Mucosa of gallbladder (tissue), 1 donor: Measurements from ENCODE around the gene CUL7. TPM values are rescaled to one million over a fixed set of nuclear protein-coding genes. Genes with fewer than 3 reads are reported as not detected.
"Not testable (repeated sequence)": the region's sequence is repeated elsewhere in the genome, so short reads cannot be mapped to it uniquely, and the experiment has no call there.

Experiments used
- DNase-seq: peaks from one replicate; pipeline ENCODE4 v3.0.0-alpha.2; 2020; ENCODE audit warnings: low spot score
- total RNA-seq: library from RNA; stranded (reverse); gene quantifications from one replicate; pipeline ENCODE4 v1.2.1, GENCODE V29; 2021
- donor health status: DM: no; HTN: no; CAD: no.

CUL7 gene
- 29.5 TPM for total RNA-seq

DNA sequence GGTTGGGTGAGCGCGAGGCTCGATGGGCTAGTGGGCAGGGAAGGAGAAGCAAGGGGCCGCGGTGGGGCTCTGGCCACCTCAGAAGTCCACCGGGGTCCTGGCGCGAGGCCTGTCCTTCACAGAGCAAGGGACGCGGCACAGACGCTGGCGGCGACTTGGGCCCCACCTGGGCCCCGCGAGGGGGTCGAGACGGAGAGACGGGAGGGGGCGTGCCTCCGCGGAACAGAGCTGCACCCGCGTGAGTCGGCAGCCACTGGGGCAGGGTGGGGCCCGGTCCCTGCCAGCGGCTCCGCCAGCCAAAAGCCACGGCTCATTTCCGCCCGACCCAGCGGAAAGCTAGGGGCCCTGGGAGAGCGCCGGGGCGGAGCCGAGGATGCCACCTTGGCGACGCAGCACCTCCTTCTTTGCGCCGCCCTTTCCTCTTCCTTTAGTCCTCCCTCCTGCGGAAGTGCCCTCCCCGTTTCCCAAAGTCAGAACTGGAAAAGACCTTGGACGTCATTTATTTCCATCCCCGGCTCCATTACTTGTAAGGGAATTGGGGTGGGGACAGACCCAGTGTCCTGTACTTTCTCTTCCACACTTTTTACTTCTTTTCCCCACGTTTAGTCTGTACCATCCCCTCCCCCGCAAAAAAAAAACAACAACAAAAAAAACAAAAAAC is at the start of gene CUL7:
CUL7 (minus strand) TSS at position 307 of the 661 bp plus-strand sequence. CDS start 1,063 bp downstream, outside the sequence.
- peak; percentile 92 for DNase-seq

DNA sequence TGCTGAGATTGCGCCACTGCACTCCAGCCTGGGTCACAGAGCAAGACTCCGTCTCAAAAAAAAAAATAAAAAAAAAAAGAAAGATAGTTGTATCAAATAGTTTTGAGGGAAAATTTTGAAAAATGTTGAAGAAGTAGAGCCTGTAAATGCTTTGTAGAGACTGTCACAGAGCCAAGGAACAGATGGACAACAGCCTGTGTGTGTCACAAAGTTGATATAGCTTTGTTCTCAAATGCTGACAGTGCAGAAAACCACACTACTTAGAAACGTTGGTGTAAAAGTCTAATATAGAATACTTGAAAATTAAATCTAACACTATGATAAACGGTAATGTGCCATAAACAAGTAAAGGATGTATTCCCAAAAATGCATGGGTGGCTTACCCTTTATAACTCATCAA is 47.8 kb upstream of the CUL7 start:
- no peak for DNase-seq

GRCh38 chr6:43097502-43097901 is 43.9 kb upstream of the CUL7 start:
- no peak for DNase-seq

DNA sequence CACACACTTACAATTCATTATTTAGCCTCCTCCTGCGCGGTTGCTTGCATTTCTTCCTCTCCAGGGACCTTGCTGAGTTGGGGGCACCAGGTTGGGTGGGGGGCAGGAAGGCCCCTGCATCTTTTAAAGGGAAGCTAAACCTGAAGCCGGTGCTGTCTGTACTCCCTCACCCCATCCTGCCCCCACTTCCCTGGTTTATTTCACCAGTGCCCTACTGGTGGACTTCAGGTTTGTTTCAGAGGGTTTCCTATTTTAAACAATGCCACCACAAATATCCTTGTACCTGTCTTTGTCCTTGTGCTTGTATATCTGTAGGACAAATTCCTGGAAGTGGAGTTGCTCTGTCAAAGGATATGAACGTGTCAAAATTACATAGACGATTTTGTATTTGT is 43.4 kb upstream of the CUL7 start:
- no peak for DNase-seq

GRCh38 chr6:43096451-43097097 is 42.9 kb upstream of the CUL7 start:
- no peak for DNase-seq

GRCh38 chr6:43095939-43096338 is 42.3 kb upstream of the CUL7 start:
- no peak for DNase-seq

- DNase-seq: peak; percentile 50
These were observed 40.0 kb upstream of the CUL7 start for GRCh38 chr6:43093436-43094289.

GRCh38 chr6:43092635-43093034 is 39.0 kb upstream of the CUL7 start:
- no peak for DNase-seq

GRCh38 chr6:43091436-43091991 is 37.9 kb upstream of the CUL7 start:
- no peak for DNase-seq

DNA sequence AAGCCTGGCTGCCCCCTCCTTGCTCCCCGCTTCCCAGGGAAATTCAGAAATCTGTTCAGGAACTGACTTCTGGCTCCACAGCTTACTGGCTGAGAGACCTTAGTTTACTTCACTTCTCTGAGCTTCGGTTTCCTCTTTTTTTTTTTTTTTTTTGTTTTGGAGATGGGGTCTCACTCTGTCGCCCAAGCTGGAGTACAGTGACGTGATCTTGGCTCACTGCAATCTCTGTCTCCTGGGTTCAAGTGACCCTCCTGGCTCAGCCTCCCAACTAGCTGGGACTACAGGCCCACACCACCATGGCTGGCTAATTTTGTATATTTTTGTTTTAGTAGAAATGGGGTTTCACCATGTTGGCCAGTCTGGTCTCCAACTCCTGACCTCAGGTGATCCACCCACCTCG is 37.4 kb upstream of the CUL7 start:
- DNase-seq: no peak

GRCh38 chr6:43090559-43090956 is 36.9 kb upstream of the CUL7 start:
- no peak for DNase-seq

DNA sequence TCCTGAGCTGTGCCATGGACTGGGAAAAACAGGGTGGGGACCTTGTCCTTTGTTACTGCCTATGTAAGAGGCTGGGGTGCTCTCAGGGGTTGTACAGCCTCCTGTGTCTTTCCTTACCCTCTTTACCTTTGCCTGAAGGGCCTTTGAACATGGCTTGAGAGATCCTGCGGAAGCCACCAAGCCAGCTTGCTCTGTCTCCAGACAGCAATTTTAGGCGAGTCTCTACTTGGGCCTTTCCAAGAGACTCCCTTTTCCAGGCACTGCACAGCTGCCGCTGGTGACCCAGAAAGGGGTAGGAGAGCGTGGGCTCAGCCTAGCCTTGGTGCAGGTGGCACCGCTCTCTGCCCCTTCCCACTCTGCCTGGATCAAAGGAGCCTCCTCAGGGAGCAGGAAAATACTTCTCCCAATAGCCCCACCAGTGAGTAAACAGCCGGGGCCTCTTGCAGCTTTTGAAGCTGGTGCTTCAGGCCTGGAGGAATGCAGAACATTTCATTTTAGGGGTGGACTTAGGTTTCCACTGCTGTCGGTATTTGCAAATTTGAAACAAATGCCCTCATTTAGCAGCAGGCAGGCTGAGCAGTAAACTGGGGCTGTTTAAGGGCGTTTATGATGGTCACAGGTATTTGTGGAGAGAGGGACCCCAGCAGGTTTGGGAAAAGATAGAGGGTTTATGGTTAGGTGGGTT is 36.4 kb upstream of the CUL7 start:
- no peak for DNase-seq

- no peak for DNase-seq
These were observed 35.8 kb upstream of the CUL7 start for GRCh38 chr6:43089467-43089866.

DNA sequence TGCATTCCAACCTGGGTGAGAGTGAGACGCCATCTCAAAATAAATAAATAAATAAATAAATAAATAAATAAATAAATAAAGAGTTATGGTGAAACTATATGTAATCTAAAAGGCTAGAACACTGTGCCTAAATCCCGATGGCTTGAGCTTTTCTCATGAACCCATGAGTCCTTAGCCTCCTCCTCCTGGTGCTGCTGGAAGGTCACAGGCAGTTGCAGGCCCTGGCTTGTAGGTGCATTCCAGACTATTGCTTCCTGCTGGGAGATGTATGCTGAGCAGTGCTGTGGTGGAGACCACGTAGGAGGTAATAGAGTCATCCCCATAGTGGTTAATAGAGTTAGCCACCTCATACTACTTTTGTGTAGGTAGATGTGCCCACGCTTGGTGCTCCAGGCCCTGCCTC is 35.0 kb upstream of the CUL7 start:
- no peak for DNase-seq

DNA sequence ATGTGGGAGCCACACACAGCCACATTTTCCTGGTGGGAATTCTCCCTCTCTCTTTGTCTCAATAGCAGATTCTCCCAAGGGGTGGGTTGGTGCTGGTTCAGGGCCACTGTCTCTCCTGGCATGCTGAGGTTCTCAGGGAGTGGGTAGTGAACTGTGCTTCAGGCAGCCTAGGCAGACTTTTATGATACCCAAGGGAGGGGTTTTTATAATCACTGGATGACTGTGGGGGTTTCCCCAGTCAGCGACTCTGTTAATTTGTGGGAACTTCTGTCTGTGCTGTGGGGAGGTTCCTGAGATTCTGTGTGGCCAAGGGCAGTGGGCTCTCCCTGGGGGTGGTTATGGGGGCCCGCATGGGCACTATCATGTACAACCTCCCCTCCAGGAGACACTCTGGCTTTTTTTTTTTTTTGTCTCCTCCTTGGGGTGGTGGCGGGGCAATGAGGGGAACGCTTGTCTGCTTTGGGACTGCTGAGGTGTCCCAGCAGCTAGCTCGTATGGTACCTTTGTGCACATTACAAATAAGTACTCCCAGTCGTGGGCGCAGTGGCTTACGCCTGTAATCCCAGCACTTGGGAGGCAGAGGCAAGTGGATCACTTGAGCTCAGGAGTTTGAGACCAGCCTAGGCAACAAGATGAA is 32.5 kb upstream of the CUL7 start:
- DNase-seq: no peak

GRCh38 chr6:43082806-43083655 is 29.4 kb upstream of the CUL7 start:
- no peak for DNase-seq

GRCh38 chr6:43081922-43082321 is 28.3 kb upstream of the CUL7 start:
- DNase-seq: not testable (repeated sequence)

GRCh38 chr6:43081043-43081442 is 27.4 kb upstream of the CUL7 start:
- no peak for DNase-seq

DNA sequence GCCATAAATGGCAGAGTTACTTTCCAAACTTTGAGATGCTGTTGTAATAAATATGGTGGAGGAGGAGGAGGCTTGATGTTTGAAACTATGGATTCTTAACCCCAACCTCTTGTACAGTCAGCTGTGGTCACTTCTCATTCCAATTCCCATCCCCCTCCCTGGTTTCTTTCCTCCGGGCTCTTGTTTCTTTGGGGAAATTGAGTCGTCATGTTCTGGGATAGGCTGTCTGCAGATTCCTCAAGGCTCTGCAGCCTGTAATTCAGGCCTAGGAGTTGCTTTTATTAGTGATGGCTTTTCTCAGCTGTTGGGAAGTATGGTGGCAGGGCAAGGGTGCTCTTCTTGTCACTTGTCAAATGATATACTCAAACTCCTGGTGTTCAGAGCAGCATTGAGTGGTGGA is 25.0 kb upstream of the CUL7 start:
- DNase-seq: no peak

DNA sequence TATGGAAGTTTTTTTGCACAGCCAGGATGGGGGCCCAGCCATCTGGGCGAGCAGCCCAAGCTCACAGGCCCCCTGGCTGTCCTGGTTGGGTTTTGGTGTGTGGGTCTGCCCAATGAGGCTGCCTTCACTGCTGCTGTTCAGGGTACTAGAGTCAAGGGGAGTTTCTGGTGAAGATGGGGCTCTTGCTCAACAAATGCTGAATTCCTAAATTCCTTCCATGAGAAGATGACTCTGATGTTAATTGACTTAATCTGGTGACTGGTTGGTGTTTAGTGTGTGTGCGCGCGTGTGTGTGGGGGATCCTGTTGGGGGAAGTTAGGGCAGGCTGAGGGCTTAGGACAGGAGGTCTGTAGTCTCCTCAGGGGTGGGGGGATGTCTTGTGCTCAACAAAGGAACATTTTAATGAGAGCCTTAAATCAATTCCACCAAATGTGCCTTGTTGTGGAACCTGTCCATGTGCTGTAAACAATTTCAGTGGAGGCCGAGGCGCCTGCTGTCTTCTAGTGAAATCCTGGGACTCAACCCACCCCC is 24.4 kb upstream of the CUL7 start:
- no peak for DNase-seq
